ENCODE results near the gene CASP10. TPM values are rescaled to one million over a fixed set of nuclear protein-coding genes. Genes with fewer than 3 reads are reported as not detected.

Gene CASP10
- total RNA-seq, 4 donors from 2014 or later = 2.4 to 7.3 (median 3.6) TPM

GRCh38 chr2:201254081-201254730 lies 71.3 kb downstream of the CASP10 start:
- no peak for TF ChIP-seq POLR2A (IDR thresholded peaks at IDR 0.05)
- TF ChIP-seq, protein P1, sequence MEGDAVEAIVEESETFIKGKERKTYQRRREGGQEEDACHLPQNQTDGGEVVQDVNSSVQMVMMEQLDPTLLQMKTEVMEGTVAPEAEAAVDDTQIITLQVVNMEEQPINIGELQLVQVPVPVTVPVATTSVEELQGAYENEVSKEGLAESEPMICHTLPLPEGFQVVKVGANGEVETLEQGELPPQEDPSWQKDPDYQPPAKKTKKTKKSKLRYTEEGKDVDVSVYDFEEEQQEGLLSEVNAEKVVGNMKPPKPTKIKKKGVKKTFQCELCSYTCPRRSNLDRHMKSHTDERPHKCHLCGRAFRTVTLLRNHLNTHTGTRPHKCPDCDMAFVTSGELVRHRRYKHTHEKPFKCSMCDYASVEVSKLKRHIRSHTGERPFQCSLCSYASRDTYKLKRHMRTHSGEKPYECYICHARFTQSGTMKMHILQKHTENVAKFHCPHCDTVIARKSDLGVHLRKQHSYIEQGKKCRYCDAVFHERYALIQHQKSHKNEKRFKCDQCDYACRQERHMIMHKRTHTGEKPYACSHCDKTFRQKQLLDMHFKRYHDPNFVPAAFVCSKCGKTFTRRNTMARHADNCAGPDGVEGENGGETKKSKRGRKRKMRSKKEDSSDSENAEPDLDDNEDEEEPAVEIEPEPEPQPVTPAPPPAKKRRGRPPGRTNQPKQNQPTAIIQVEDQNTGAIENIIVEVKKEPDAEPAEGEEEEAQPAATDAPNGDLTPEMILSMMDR (IDR thresholded peaks at IDR 0.05 in 4 of 5, conservative IDR thresholded peaks at IDR 0.05 in 1 of 5) = no peak
- no peaks in the 10 kb centered on the region for H3K9me3 ChIP-seq
- DNase-seq (no peak), ATAC-seq (no peak)
- in situ Hi-C loops (cut with MboI; ENCODE audit: low sequenced_read_pairs in 4 of 4) = no loop called here
- no peaks in the 10 kb centered on the region for H3K27me3 ChIP-seq
- no peak overlapping the region for H3K27ac ChIP-seq
- H3K4me3 ChIP-seq = no peak overlapping the region
- peaks cover 5 to 11% of the 10 kb centered on the region in 2 donors for H3K4me1 ChIP-seq
- no peaks in the 10 kb centered on the region for H3K36me3 ChIP-seq
- intact Hi-C loops (cut with DNase I; ENCODE audit: low total_unique reads) = no loop called here

- Histone ChIP-seq H3K4me1 (peaks cover 5 to 15% of the 10 kb centered on the region in 2 donors), H3K27me3 (no peaks in the 10 kb centered on the region), H3K9me3 (no peaks in the 10 kb centered on the region), H3K27ac (no peak overlapping the region), H3K4me3 (no peak overlapping the region), H3K36me3 (no peaks in the 10 kb centered on the region)
- intact Hi-C loops (cut with DNase I; ENCODE audit: low total_unique reads) = no loop called here
- DNase-seq (no peak), ATAC-seq (no peak)
- in situ Hi-C loops (cut with MboI; ENCODE audit: low sequenced_read_pairs in 4 of 4) = no loop called here
- TF ChIP-seq POLR2A (IDR thresholded peaks at IDR 0.05) = no peak
- TF ChIP-seq, protein P1 (IDR thresholded peaks at IDR 0.05 in 4 of 5, conservative IDR thresholded peaks at IDR 0.05 in 1 of 5) = no peak
Measured at GRCh38 chr2:201255408-201256033, 72.6 kb downstream of the CASP10 start.

DNA sequence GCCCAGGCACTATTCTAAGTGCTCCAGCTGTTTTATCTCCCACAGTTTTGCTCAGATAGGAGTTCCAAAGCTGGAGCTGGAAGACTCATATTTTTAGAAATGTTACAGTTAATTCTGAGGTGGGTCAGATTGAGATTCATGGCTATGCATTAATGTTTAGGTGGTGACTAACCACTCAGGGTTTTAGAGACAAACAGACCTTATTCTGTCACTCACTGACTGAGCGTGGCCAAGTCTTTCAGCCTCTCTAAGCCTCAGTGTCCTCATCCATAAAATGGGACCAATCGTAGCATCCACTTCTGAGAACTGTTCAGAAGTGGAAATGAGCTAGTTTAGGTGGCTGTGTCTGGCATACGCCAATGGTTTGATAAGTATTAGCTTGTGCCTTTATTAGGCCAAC lies 73.1 kb downstream of the CASP10 start:
- Histone ChIP-seq H3K27ac (no peak overlapping the region), H3K4me3 (no peak overlapping the region), H3K36me3 (no peaks in the 10 kb centered on the region), H3K4me1 (peaks cover 5 to 15% of the 10 kb centered on the region in 2 donors), H3K9me3 (no peaks in the 10 kb centered on the region), H3K27me3 (no peaks in the 10 kb centered on the region)
- intact Hi-C loops (cut with DNase I; ENCODE audit: low total_unique reads) (no loop called here), in situ Hi-C loops (cut with MboI; ENCODE audit: low sequenced_read_pairs in 4 of 4) (no loop called here)
- ATAC-seq (no peak), DNase-seq (no peak)
- no peak for TF ChIP-seq POLR2A (IDR thresholded peaks at IDR 0.05)
- TF ChIP-seq, protein P1 (IDR thresholded peaks at IDR 0.05 in 4 of 5, conservative IDR thresholded peaks at IDR 0.05 in 1 of 5) = no peak

- H3K4me1 ChIP-seq = peaks cover 7 to 15% of the 10 kb centered on the region in 2 donors
- no peaks in the 10 kb centered on the region for H3K27me3 ChIP-seq
- H3K9me3 ChIP-seq = no peaks in the 10 kb centered on the region
- in situ Hi-C loops (cut with MboI; ENCODE audit: low sequenced_read_pairs in 4 of 4) (no loop called here), intact Hi-C loops (cut with DNase I; ENCODE audit: low total_unique reads) (no loop called here)
- peak; percentile 43 for ATAC-seq
- H3K36me3 ChIP-seq = no peaks in the 10 kb centered on the region
- DNase-seq = peak in 1 of 2 donors; percentile 18
- H3K4me3 ChIP-seq = peak overlapping the region; percentile 60 to 70 (median 67)
- TF ChIP-seq, protein P1 (IDR thresholded peaks at IDR 0.05 in 4 of 5, conservative IDR thresholded peaks at IDR 0.05 in 1 of 5) = no peak
- no peak for TF ChIP-seq POLR2A (IDR thresholded peaks at IDR 0.05)
- H3K27ac ChIP-seq = peak overlapping the region; percentile 74 to 83 (median 76)
Measured at GRCh38 chr2:201257381-201257955, 74.5 kb downstream of the CASP10 start.

Measured in gastrocnemius medialis (tissue), 4 donors.